ENCODE results near the gene MPP3. TPM values are rescaled to one million over a fixed set of nuclear protein-coding genes. Genes with fewer than 3 reads are reported as not detected.

MPP3 gene
- total and polyA plus RNA-seq, 4 donors, result 15.9 to 41.5 (median 31.2) TPM

- peaks cover 2% of the 10 kb centered on the region for H3K27me3 ChIP-seq (ENCODE audit: control insufficient read depth, insufficient read depth, low read length)
- no peaks in the 10 kb centered on the region for H3K36me3 ChIP-seq (ENCODE audit: control insufficient read depth, insufficient read depth, low read length)
- H3K4me3 ChIP-seq (ENCODE audit: low read depth, low read length), result no peak overlapping the region
- no peaks in the 10 kb centered on the region for H3K4me1 ChIP-seq (ENCODE audit: control insufficient read depth, insufficient read depth, low read length)
- no peak overlapping the region for H3K27ac ChIP-seq (ENCODE audit: low read depth, low read length)
- 48% methylated on average over 6 of the region's 7 CpGs for WGBS (ENCODE audit: insufficient coverage)
- peak in 1 of 6 donors; percentile 69 for DNase-seq (ENCODE audit: low read depth in 4 of 6, low spot score in 6 of 6)
- H3K9me3 ChIP-seq (ENCODE audit: control insufficient read depth, insufficient read depth, low read length), result no peaks in the 10 kb centered on the region
Observed at GRCh38 chr17:43839670-43840108, 6.7 kb upstream of the MPP3 start.

DNA sequence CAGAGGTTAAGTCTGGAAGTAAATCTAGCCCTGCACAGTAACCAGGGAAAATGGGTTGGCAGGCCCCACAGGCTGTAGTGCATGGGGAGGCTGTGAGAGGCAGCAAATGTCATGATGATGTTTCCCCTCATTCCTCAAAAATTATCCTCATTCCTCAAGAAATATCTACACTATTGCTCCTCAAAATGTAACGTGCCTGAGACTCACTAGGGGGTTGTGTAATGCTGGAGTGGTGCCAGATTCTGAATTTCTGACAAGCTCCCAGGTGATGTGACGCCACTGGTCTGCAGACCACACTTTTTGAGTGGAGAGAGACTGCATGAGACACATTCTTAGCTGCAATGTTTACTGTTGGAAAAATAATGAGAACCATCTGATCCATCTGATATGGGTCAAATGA, 1.2 kb upstream of the MPP3 start:
- H3K9me3 ChIP-seq (ENCODE audit: control insufficient read depth, insufficient read depth, low read length), result no peaks in the 10 kb centered on the region
- H3K36me3 ChIP-seq (ENCODE audit: control insufficient read depth, insufficient read depth, low read length), result peaks cover 21% of the 10 kb centered on the region
- H3K4me3 ChIP-seq (ENCODE audit: low read depth, low read length), result no peak overlapping the region
- peaks cover 29% of the 10 kb centered on the region for H3K4me1 ChIP-seq (ENCODE audit: control insufficient read depth, insufficient read depth, low read length)
- WGBS (ENCODE audit: insufficient coverage), result 56% methylated on average over 2 of the region's 2 CpGs
- H3K27ac ChIP-seq (ENCODE audit: low read depth, low read length), result no peak overlapping the region
- H3K27me3 ChIP-seq (ENCODE audit: control insufficient read depth, insufficient read depth, low read length), result no peaks in the 10 kb centered on the region
- peak in 2 of 6 donors; percentile 19 to 21 for DNase-seq (ENCODE audit: low read depth in 4 of 6, low spot score in 6 of 6)

GRCh38 chr17:43832168-43832975, 574 bp downstream of the MPP3 start:
- H3K27me3 ChIP-seq (ENCODE audit: control insufficient read depth, insufficient read depth, low read length), result no peaks in the 10 kb centered on the region
- H3K4me1 ChIP-seq (ENCODE audit: control insufficient read depth, insufficient read depth, low read length), result peaks cover 29% of the 10 kb centered on the region
- H3K9me3 ChIP-seq (ENCODE audit: control insufficient read depth, insufficient read depth, low read length), result no peaks in the 10 kb centered on the region
- peak overlapping the region; percentile 47 for H3K4me3 ChIP-seq (ENCODE audit: low read depth, low read length)
- DNase-seq (ENCODE audit: low read depth in 4 of 6, low spot score in 6 of 6), result peak in 2 of 6 donors; percentile 15 to 23
- no peak overlapping the region for H3K27ac ChIP-seq (ENCODE audit: low read depth, low read length)
- H3K36me3 ChIP-seq (ENCODE audit: control insufficient read depth, insufficient read depth, low read length), result peaks cover 28% of the 10 kb centered on the region
- 6% methylated on average over 49 of the region's 51 CpGs for WGBS (ENCODE audit: insufficient coverage)

- H3K9me3 ChIP-seq (ENCODE audit: control insufficient read depth, insufficient read depth, low read length), result no peaks in the 10 kb centered on the region
- H3K27me3 ChIP-seq (ENCODE audit: control insufficient read depth, insufficient read depth, low read length), result no peaks in the 10 kb centered on the region
- H3K4me1 ChIP-seq (ENCODE audit: control insufficient read depth, insufficient read depth, low read length), result peaks cover 29% of the 10 kb centered on the region
- no peak for DNase-seq (ENCODE audit: low read depth in 4 of 6, low spot score in 6 of 6)
- no peak overlapping the region for H3K27ac ChIP-seq (ENCODE audit: low read depth, low read length)
- H3K36me3 ChIP-seq (ENCODE audit: control insufficient read depth, insufficient read depth, low read length), result peaks cover 34% of the 10 kb centered on the region
- H3K4me3 ChIP-seq (ENCODE audit: low read depth, low read length), result no peak overlapping the region
- 60% methylated on average over 5 of the region's 8 CpGs for WGBS (ENCODE audit: insufficient coverage)
Observed at GRCh38 chr17:43831633-43832032, 1.3 kb downstream of the MPP3 start.

- no peaks in the 10 kb centered on the region for H3K27me3 ChIP-seq (ENCODE audit: control insufficient read depth, insufficient read depth, low read length)
- H3K36me3 ChIP-seq (ENCODE audit: control insufficient read depth, insufficient read depth, low read length), result peaks cover 37% of the 10 kb centered on the region
- H3K9me3 ChIP-seq (ENCODE audit: control insufficient read depth, insufficient read depth, low read length), result no peaks in the 10 kb centered on the region
- peaks cover 29% of the 10 kb centered on the region for H3K4me1 ChIP-seq (ENCODE audit: control insufficient read depth, insufficient read depth, low read length)
- WGBS (ENCODE audit: insufficient coverage), result 81% methylated on average over 4 of the region's 7 CpGs
- no peak overlapping the region for H3K4me3 ChIP-seq (ENCODE audit: low read depth, low read length)
- H3K27ac ChIP-seq (ENCODE audit: low read depth, low read length), result no peak overlapping the region
- no peak for DNase-seq (ENCODE audit: low read depth in 4 of 6, low spot score in 6 of 6)
Observed at GRCh38 chr17:43830510-43831140, 2.3 kb downstream of the MPP3 start.

- Histone ChIP-seq H3K27ac (ENCODE audit: low read depth, low read length) (no peak overlapping the region), H3K9me3 (ENCODE audit: control insufficient read depth, insufficient read depth, low read length) (no peaks in the 10 kb centered on the region), H3K36me3 (ENCODE audit: control insufficient read depth, insufficient read depth, low read length) (peaks cover 45% of the 10 kb centered on the region), H3K4me3 (ENCODE audit: low read depth, low read length) (no peak overlapping the region), H3K4me1 (ENCODE audit: control insufficient read depth, insufficient read depth, low read length) (peaks cover 29% of the 10 kb centered on the region), H3K27me3 (ENCODE audit: control insufficient read depth, insufficient read depth, low read length) (no peaks in the 10 kb centered on the region)
- DNase-seq (ENCODE audit: low read depth in 4 of 6, low spot score in 6 of 6), result no peak
- 93% methylated on average over 14 of the region's 14 CpGs for WGBS (ENCODE audit: insufficient coverage)
Observed at GRCh38 chr17:43829738-43830137, 3.2 kb downstream of the MPP3 start.

DNA sequence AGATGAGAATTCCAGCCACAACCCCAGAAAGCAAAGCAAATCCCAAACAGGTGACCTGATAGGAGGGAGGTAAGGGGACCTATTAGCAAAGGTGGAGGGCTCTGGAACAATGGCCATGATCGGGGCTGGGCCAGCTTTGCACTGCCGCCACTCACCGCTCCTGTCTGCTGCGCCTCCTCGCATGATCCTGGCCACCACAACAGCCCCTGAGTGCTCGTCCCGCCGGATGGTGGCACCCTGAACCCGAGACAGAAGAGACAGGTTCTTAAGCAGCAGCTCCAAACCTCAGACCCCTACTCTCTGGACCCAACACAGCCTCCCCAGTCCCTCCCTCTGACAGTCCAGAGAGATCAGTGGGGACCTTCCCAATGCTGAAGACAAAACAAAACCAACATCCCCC, 5.3 kb downstream of the MPP3 start:
- 100% methylated on average over 8 of the region's 9 CpGs for WGBS (ENCODE audit: insufficient coverage)
- H3K36me3 ChIP-seq (ENCODE audit: control insufficient read depth, insufficient read depth, low read length), result peaks cover 61% of the 10 kb centered on the region
- DNase-seq (ENCODE audit: low read depth in 4 of 6, low spot score in 6 of 6), result no peak
- H3K27ac ChIP-seq (ENCODE audit: low read depth, low read length), result no peak overlapping the region
- no peaks in the 10 kb centered on the region for H3K27me3 ChIP-seq (ENCODE audit: control insufficient read depth, insufficient read depth, low read length)
- H3K9me3 ChIP-seq (ENCODE audit: control insufficient read depth, insufficient read depth, low read length), result no peaks in the 10 kb centered on the region
- H3K4me1 ChIP-seq (ENCODE audit: control insufficient read depth, insufficient read depth, low read length), result peaks cover 23% of the 10 kb centered on the region
- no peak overlapping the region for H3K4me3 ChIP-seq (ENCODE audit: low read depth, low read length)

DNA sequence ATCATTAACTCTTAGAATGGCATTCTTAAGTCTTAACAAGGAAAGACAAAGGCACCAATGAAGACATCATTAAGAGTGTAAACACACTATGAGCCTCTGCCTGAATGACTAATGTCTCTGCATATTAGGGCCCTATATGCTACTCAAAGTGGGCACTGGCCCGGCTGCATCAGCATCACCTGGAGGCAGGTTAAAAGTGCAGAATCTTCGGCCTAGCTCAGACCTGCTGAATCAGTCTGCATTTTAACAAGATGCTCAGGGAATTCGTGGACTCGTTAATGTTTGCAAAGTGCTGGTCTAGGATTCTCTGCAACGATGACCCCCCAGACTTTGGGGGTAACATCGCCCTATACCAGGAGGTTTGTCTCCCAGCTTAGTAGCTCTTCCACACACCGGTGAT, 6.7 kb downstream of the MPP3 start:
- no peaks in the 10 kb centered on the region for H3K27me3 ChIP-seq (ENCODE audit: control insufficient read depth, insufficient read depth, low read length)
- H3K4me3 ChIP-seq (ENCODE audit: low read depth, low read length), result no peak overlapping the region
- H3K27ac ChIP-seq (ENCODE audit: low read depth, low read length), result no peak overlapping the region
- peaks cover 58% of the 10 kb centered on the region for H3K36me3 ChIP-seq (ENCODE audit: control insufficient read depth, insufficient read depth, low read length)
- DNase-seq (ENCODE audit: low read depth in 4 of 6, low spot score in 6 of 6), result no peak
- WGBS (ENCODE audit: insufficient coverage), result 97% methylated on average over 5 of the region's 7 CpGs
- H3K9me3 ChIP-seq (ENCODE audit: control insufficient read depth, insufficient read depth, low read length), result no peaks in the 10 kb centered on the region
- H3K4me1 ChIP-seq (ENCODE audit: control insufficient read depth, insufficient read depth, low read length), result peaks cover 11% of the 10 kb centered on the region

DNA sequence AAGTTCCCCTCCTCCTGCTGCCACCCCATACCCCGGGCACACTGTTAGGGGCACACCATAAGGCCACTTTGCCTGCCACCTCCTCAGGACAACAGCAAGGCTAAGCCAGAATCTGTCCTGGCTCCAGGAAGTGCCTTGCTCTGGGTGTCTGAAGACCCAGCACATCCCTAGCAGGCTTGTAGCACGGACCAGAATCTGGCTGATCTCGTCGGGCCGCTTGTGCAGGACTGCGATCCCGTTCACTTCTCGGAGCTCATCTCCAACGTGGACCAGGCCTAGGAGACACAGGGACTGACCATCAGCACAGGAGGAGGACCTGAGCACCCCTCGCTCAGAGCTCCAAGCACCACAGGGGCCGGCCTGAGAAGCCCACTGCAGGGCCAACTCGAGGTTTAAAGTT, 7.4 kb downstream of the MPP3 start:
- no peak for DNase-seq (ENCODE audit: low read depth in 4 of 6, low spot score in 6 of 6)
- H3K9me3 ChIP-seq (ENCODE audit: control insufficient read depth, insufficient read depth, low read length), result no peaks in the 10 kb centered on the region
- no peaks in the 10 kb centered on the region for H3K27me3 ChIP-seq (ENCODE audit: control insufficient read depth, insufficient read depth, low read length)
- no peak overlapping the region for H3K27ac ChIP-seq (ENCODE audit: low read depth, low read length)
- H3K36me3 ChIP-seq (ENCODE audit: control insufficient read depth, insufficient read depth, low read length), result peaks cover 58% of the 10 kb centered on the region
- 96% methylated on average over 10 of the region's 12 CpGs for WGBS (ENCODE audit: insufficient coverage)
- H3K4me1 ChIP-seq (ENCODE audit: control insufficient read depth, insufficient read depth, low read length), result peaks cover 7% of the 10 kb centered on the region
- no peak overlapping the region for H3K4me3 ChIP-seq (ENCODE audit: low read depth, low read length)
